SKM-1 (cell line): ENCODE data around the gene CCN5.
"Not testable (repeated sequence)": the region's sequence is repeated elsewhere in the genome, so short reads cannot be mapped to it uniquely, and the experiment has no call there.

Experiments used
- DNase-seq: peaks from one replicate; lab custom pipeline; 2025; ENCODE audit not compliant: unreplicated experiment; lab: John Stamatoyannopoulos, UW

CCN5 gene

GRCh38 chr20:44714701-44715498 lies at the start of gene CCN5:
TSS of gene CCN5 (plus strand) at chr20:44715369. CDS start at chr20:44715391, 22 bp downstream.
- no peak for DNase-seq

GRCh38 chr20:44666066-44666465 lies 49.1 kb upstream of the CCN5 start:
- DNase-seq: no peak

- not testable (repeated sequence) for DNase-seq
Measured at GRCh38 chr20:44670851-44671250, 44.3 kb upstream of the CCN5 start.

GRCh38 chr20:44671541-44671940 lies 43.6 kb upstream of the CCN5 start:
- DNase-seq: peak; percentile 25

GRCh38 chr20:44672318-44672902 lies 42.8 kb upstream of the CCN5 start:
- DNase-seq: not testable (repeated sequence)

- DNase-seq: no peak
Measured at GRCh38 chr20:44678242-44678641, 36.9 kb upstream of the CCN5 start.

- no peak for DNase-seq
Measured at GRCh38 chr20:44678990-44679611, 36.1 kb upstream of the CCN5 start.

- DNase-seq: no peak
Measured at GRCh38 chr20:44681796-44682566, 33.2 kb upstream of the CCN5 start.

GRCh38 chr20:44683263-44684046 lies 31.7 kb upstream of the CCN5 start:
- peak; percentile 57 for DNase-seq

GRCh38 chr20:44684047-44684967 lies 30.9 kb upstream of the CCN5 start:
- DNase-seq: no peak

- DNase-seq: no peak
Measured at GRCh38 chr20:44686934-44687333, 28.2 kb upstream of the CCN5 start.

GRCh38 chr20:44688053-44688625 lies 27.0 kb upstream of the CCN5 start:
- DNase-seq: no peak

- DNase-seq: no peak
Measured at GRCh38 chr20:44689809-44690208, 25.4 kb upstream of the CCN5 start.

- no peak for DNase-seq
Measured at GRCh38 chr20:44690781-44691423, 24.3 kb upstream of the CCN5 start.

GRCh38 chr20:44691424-44692423 lies 23.4 kb upstream of the CCN5 start:
- no peak for DNase-seq

GRCh38 chr20:44692932-44693480 lies 22.2 kb upstream of the CCN5 start:
- no peak for DNase-seq

- no peak for DNase-seq
Measured at GRCh38 chr20:44693627-44694026, 21.5 kb upstream of the CCN5 start.
